Right kidney (tissue), 9 donors: Measurements from ENCODE around the gene HHEX.
"Not testable (repeated sequence)": the region's sequence is repeated elsewhere in the genome, so short reads cannot be mapped to it uniquely, and the experiment has no call there.

ENCODE experiments used
- DNase-seq: peaks from one replicate; pipeline ENCODE4 v3.0.0-alpha.2; 2016
- long read RNA-seq, 8 donors: transcript quantifications; one replicate each; lab custom pipeline, GENCODE V29; 2026

The HHEX gene
- long read RNA-seq, donor 1, partial matches to known transcripts, result 0 of 4 reads
- long read RNA-seq, donor 1, other reads (novel, unspliced or antisense), result 0 of 4 reads
- long read RNA-seq, donor 2, partial matches to known transcripts, result 0 of 1 reads
- long read RNA-seq, donor 2, other reads (novel, unspliced or antisense), result 0 of 1 reads
- long read RNA-seq, donor 3, partial matches to known transcripts, result 0 of 2 reads
- long read RNA-seq, donor 3, other reads (novel, unspliced or antisense), result 0 of 2 reads
- long read RNA-seq, donor 4, partial matches to known transcripts, result 0 of 2 reads
- long read RNA-seq, donor 4, other reads (novel, unspliced or antisense), result 0 of 2 reads
- long read RNA-seq, donor 5, partial matches to known transcripts, result 0 of 2 reads
- long read RNA-seq, donor 5, other reads (novel, unspliced or antisense), result 0 of 2 reads
- long read RNA-seq, donor 6, partial matches to known transcripts, result 0 of 3 reads
- long read RNA-seq, donor 6, other reads (novel, unspliced or antisense), result 0 of 3 reads
- long read RNA-seq, donor 7, transcript HHEX-201 (4 exons, 1,727 nt), result major isoform, 7 of 7 reads
- long read RNA-seq, donor 7, partial matches to known transcripts, result 0 of 7 reads
- long read RNA-seq, donor 7, other reads (novel, unspliced or antisense), result 0 of 7 reads
- long read RNA-seq, donor 8, partial matches to known transcripts, result 0 of 4 reads
- long read RNA-seq, donor 8, other reads (novel, unspliced or antisense), result 0 of 4 reads

DNA sequence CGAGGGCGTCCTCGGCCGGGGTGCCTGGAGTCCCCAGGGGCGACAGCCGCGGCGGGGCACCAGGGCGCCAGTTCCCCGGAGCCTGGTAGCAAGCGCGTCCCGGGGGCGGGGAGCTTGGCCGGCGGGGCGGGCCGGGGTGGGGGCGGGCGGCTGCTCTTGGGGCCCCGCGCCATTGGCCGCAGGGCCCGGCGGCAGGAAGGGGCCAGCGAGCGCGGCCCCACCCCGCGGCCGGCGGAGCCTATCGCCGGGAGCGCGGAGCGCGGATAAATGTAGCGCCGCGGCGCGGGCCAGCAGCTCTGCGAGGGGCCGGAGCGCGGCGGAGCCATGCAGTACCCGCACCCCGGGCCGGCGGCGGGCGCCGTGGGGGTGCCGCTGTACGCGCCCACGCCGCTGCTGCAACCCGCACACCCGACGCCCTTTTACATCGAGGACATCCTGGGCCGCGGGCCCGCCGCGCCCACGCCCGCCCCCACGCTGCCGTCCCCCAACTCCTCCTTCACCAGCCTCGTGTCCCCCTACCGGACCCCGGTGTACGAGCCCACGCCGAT, at the start of gene HHEX:
TSS of gene HHEX (plus strand) at position 293 of the 548 bp plus-strand sequence. CDS start at position 325, 32 bp downstream.
- peak; percentile 39 for DNase-seq

DNA sequence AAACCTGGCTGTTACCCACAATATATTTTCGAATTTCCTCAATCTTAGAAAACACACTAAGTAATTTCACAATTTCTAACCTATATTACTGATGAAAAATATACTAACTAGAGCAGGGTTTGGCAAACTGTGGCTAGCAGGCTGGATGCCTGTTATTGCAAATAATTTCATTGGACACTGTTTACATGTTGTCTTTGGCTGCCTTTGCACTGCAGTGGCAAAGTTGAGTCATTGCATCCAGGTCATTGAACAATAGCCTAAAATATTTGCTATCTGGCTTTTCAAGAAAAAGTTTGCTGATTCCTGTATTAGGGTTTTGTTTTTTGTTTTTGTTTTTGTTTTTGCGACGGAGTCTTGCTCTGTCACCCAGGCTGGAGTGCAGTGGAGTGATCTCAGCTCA, 49.6 kb upstream of the HHEX start:
- no peak for DNase-seq

DNA sequence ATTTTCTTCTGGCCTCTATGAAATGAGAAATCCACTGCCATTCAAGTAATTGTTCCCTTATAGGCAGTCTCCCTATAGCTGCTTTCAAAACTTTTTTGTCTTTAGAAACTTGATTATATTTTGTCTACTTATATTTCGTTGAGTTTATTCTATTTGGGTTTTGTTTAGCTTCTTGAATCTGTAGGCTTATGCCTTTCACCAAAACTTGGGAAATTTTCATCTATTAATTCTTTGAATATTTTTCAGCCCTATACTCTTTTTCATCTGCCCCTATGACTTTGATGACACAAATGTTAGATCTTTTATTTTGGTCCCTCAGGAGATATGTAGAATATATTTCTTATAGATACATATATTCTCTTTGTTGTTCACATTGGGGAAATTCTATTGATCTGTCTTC, 48.3 kb upstream of the HHEX start:
- DNase-seq, result no peak

DNA sequence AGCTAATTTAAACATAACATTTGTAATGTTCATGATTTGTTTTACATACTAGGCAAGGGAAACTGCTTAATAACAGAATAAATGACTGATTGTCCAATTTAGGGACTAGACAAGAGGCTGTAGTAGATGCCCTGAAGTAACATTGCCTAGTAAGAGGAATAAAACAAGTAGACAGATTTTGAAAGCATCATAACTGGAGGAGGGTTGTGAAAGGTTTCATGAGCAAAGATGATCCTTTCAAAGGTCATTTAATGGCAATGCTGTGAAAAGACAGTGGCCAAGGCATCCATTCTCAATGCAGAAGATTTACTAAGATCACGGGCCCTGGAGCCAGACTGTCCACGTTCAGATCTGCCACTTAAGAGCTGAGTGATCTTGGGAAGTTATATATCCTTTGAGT, 44.8 kb upstream of the HHEX start:
- no peak for DNase-seq

DNA sequence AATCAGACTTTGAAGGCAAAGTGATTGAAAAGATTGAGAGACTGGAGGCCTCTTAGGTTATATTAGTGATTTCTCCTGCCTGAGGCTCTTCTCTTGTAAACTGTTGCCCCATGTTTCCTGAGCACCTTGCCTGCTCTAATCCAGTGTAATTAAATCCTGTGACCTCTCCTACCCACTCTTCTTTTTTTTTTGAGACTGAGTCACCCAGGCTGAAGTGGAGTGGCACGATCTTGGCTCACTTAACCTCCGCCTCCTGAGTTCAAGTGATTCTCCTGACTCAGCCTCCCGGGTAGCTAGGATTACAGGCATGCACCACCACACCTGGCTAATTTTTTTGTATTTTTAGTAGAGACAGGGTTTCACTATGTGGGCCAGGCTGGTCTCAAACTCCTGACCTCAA, 38.9 kb upstream of the HHEX start:
- not testable (repeated sequence) for DNase-seq

DNA sequence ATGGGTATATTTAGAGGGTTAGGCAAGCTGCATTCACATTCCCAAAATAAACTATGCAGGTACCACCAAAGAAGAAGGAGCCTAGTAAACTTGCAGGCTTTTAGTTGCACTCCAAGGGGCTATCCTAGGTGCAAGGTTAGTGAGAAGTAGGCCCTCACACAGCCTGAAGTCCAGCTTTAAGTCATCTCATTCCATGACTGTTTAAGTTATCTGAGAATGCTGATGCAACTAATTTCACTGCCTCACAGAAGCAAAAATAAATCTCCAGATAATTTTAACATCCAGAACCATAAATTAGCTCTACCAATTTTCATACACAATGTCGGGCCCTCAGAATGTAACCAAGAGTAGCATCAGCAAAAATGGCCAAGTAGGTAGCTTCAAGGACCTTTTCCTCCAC, 34.3 kb upstream of the HHEX start:
- no peak for DNase-seq

DNA sequence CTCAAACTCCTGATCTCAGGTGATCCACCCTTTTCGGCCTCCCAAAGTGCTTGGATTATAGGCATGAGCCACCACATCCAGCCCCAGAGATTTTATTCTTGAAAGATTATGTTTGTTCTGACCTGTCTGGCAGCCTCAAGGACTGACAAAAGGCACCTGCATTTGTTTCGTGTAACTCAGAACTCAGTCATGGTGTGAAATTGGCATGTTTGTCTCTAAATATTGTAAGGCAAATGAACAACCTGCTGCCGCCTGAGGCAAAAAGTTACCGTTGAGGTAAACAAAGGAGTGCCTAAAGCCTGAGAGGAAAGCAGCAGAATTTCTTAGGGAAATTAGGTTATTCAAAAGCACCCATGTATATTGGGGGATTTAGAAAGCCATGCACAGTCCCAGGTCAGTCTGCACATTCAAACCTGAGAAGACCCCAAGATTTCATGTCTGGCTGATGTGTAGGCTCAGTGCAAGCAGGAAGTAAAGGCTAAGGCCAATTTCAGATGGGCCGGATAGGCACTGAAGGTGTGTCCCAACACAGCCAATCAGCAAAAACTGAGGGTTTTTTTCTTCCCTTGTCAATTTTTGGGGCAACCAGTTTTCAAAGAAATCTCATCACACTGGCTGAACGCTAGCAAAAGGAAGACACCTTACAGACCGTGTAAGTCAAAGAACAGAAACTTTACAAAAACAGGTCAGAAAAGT, 33.3 kb upstream of the HHEX start:
- no peak for DNase-seq

DNA sequence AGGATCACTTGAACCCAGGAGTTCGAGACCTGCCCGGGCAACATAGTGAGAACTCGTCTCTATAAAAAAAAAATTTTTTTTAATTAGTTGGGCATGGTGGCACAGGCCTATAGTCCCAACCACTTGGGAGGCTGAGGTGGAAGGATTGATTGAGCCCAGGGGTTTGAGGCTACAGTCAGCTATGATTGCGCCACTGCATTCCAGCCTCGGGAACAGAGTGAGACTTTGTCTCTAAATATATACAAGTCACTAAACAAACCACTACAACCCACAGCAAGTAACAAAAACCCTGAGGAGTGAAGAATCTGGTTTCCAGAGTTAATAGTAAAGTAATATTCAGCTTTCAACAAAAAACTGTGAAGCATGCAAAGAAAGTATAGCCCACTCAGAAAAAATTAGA, 32.7 kb upstream of the HHEX start:
- DNase-seq, result no peak

DNA sequence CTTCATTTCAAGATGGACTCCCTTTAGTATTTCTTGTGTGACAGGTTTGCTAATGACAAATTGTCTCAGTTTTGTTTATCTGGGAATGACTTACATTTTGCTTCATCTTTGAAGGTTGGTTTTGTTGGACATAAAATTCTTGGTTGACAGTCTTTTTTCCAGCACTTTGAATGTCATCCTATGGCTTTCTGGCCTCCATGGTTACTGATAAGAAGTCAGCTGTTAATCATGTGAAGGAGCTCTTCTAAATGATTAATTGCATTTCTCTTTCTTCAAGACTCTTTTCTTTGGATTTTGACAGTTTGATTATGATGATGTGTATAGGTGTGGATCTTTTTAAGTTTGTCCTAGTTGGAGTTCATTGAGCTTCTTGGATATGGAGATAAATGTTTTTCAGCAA, 26.9 kb upstream of the HHEX start:
- no peak for DNase-seq

DNA sequence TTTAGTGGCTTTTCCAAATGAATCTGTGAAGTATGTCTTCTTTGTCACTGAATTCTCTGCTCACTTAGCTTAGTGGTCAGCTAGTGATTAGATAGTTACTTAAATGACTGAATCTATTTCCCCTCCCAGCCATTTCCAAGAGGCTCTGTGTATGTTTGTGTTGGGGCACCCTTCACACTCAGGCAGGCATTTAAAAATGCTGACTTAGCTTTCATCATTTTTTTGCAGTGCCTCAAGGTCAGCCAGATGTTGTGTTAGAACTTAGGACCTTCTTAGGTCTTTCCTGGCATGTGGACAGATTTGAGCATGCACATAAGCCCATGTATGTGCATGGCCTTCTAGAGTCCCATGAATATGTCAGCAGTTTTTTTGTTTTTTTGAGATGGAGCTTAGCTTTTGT, 25.4 kb upstream of the HHEX start:
- DNase-seq, result no peak

DNA sequence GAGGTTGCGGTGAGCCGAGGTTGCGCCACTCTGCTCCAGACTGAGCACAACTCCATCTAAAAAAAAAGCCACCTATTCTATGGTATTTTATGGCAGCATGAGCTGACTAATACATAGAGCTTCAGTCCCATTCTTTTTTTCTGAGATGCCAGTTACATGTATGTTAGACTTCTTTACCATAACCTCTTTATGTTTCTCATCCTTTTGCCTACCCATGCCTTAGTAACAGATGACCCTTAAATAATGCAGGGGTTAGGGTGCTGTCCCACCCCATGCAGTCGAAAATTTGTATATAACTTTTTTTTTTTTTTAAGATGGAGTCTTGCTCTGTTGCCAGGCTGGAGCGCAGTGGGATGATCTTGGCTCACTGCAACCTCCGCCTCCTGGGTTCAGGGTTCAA, 22.7 kb upstream of the HHEX start:
- no peak for DNase-seq

DNA sequence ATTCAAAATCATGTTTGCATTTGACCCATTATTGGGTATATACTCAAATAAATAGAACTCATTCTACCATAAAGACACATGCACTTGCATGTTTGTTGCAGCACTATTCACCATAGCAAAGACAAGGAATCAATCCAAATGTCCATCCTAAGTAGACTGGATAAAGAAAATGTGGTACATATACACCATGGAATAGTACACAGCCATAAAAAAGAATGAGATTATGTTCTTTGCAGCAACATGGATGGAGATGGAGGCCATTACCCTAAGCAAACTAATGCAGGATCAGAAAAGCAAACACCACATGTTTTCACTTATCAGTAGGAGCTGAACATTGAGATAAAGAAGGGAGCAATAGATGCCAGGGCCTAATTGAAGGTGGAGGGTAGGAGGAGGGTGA, 12.0 kb upstream of the HHEX start:
- DNase-seq, result no peak

DNA sequence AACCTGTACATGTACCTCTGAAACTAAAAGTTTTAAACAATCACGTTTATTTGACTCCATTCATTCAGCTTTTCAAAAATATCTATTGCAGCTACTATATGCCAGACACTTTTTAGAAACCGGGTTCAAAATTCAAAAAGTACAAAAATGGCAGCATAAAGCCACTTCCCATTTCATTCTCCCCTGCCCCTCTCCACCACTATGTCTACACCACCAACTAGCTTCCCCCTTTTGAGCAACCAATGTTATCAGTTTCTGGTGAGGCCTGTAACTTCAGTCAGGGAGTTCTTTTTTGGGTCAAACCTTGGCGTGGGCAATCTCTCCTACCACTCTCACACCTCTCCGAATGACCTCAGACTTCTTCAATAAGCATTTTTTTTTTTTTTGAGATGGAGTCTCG, 11.5 kb upstream of the HHEX start:
- no peak for DNase-seq

DNA sequence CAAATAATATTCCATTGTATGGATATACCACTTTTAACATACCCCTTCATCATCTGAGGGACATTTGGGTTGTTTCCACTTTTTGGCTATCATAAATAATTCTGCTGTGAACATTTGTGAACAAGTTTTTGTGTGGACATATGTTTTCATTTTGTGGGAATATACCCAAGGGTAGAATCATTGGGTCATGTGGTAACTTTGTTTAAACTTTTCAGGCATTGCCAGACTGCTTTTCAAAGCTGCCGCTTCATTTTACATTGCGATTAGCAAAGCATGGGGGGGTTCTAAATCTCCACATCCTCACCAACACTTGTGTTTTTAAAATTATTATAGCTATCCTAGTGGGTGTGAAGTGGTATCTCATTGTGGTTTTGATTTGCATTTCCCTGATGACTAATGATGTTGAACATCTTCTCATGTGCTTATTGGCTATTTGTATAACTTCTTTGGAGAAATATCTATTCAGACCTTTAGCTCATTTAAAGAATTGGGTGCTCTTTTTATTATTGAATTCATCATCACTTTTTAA, 8.4 kb upstream of the HHEX start:
- no peak for DNase-seq

DNA sequence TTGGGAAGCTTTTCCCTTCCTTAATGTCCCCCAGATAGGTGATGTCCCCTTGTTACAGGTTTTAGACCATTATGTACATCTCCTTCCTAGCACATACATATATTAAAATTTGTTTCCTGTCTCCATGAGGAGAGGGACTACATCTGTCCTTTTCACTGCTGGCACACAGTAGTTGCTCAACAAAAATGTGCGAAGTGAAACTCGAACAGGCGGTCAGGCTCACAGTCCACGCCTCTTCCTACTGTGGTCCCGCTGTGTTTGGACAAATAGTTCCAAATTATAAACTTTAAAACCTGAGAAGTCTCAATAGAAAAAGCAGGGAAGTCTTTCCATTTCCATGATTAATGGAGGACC, 1.2 kb upstream of the HHEX start:
- DNase-seq, result no peak

DNA sequence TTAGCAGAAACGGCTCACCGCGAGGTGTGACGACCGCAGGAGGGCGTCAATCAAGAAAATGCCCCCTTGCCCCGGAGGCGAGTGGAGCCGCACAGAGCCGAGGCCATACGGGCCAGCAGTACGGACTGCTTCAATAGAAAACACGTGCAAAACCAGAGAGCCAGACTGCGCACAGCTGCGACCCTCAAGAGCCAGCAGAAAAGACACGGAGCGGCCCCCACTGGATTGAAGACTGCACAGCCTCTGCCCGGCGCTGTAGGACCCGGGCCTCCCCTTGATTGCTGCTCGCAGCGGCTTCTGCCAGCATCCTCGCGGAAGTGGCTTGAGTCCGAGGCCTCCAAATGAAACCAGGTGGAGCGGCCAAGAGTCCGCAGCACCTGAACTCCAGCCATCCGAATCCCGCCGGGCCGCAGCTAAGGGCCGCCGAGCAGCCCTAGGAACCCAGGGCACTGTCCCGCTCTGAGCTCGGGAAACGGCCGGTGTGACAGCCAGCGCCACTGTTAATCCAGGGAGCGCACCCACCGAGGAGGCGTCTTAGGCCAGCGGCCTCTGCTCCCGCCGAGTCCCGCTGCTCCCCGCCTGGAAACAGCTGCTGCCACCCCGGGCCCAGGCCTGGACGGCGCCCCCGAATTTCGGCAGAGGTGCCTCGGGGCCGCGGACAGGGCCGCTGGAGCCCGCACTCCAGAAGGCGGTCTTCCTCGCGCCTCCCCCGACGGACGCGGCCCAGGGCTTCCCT, 660 bp upstream of the HHEX start:
- peak; percentile 76 for DNase-seq

DNA sequence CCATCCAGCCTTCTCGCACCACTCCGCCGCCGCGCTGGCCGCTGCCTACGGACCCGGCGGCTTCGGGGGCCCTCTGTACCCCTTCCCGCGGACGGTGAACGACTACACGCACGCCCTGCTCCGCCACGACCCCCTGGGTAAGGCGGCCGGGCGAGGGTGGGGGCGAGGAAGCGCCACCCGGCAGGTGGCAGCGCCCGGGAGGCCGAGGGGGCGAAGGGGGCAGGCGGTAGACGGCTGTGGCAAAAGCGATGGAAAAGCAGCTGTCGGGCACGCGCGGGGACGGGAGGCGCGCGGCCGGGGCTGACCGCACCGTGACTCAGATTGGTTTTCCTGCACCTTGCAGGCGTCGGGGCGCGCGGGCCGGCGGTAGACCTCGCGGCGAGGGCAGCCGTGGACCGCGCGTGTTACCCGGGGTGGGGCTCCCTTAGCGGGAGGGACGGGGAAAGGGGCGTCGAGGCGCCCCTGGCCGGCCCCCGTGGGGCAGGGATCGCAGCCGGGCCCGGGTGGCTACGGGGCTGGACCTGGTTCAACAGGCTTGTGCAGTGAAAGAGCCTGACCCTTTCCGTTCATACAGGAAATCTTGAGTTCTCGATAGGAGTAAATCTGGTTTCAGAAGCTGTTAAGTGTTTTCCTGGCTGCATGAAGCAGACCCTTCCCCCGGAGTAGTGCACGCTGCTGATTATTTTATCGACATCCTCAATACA, 608 bp downstream of the HHEX start:
- DNase-seq, result peak; percentile 79

DNA sequence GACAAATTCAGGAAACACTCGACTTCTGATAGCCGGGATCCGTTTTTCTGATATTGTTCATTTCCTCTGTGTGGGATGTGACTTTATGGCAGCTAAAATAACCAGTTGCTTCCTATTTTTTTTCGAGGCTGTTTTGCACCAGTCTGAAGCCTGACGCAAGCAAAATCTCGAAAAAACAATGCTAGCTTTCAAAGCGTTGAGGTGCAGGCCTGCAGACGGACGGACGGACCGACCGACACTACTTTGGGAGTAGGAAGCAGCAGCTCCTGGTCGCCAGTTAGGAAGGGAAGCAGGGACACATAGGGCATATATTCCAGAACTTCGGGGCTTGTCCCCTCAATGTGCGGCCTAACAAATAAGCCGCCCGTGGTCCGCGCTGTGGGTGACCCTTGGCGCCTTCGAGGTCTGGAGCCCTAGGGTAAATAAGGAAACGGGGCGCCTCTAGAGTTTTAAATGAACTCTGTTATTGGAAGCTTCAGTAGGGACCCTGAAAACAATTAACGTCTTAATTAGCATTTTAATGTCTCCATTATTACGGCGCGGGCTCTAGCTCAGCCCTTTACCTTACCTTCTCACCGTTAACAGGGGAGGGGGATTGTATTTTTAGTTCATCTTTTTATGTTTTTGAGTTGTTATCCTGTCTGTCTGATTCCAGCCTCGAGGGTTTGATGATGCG, 1.3 kb downstream of the HHEX start:
- DNase-seq, result peak; percentile 73

DNA sequence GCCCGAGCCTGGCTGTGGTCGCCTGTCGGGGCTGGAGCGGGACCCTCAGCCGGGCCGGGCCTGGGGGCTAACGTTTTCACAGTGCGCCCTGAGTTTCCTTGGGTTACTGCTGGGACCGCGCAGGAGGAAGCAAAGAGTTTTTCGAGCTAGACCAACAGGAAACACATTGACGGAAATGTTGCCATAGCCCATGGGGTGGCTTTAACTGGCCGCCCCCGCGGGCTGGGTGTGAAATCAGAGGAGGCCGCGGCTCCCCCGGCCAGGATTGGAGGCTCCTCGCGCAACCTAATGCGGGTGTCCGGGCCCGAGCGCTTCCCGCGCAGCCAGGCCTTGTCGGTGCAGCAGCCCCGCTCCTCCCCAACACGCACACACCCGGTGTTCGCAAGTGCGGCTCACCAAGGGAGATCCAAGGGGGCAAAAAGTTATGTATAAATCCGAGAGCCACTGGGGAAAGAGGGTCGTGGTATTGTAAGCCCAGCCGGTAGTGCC, 1.9 kb downstream of the HHEX start:
- DNase-seq, result peak; percentile 71

DNA sequence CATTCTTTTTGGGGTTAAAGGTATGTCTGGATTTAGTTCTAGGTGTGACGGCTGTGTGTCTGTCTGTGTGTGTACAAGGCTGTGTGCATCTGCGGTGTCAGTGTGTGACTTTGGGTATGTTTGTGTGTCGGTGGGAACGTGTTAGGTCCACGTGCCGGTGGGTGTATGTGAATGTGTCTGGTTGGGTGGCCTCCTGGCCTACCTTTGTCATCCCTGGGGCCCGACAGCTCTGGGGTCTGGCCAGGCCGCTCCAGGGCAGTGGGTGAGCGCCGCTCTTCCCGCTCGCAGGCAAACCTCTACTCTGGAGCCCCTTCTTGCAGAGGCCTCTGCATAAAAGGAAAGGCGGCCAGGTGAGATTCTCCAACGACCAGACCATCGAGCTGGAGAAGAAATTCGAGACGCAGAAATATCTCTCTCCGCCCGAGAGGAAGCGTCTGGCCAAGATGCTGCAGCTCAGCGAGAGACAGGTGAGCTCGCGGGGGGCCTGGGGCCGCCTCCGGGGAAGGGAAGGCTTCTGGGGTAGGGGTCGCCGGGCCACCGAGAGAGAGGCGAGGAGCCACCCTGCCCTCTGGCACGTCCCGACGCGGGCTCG, 2.4 kb downstream of the HHEX start:
- DNase-seq, result peak; percentile 71
